GM12878 (cell line): ENCODE measurements around the gene MAD1L1. TPM values are rescaled to one million over a fixed set of nuclear protein-coding genes. Genes with fewer than 3 reads are reported as not detected.

ENCODE experiments used
- ATAC-seq: fragments of 200-7000 bp; cut with Tn5 transposase; 3 replicates; pipeline ENCODE4 v1.9.1; 2020; ENCODE audit warnings: mild to moderate bottlenecking, moderate library complexity
- BruUV-seq: library from RNA; stranded (reverse); fragments of 400-500 nt; replicated peaks from 2 replicates; lab custom pipeline; 2021; lab: Mats Ljungman, UMichigan
- CTCF ChIA-PET: fragments of 300-600 bp; sonication (Branson Sonifier 250); formaldehyde crosslinking; extraction: SDS; loops from one replicate; lab custom pipeline; 2021; ENCODE audit warnings: inconsistent platforms; lab: Yijun Ruan, JAX
- POLR2A ChIA-PET: fragments of 350-600 bp; formaldehyde crosslinking; extraction: SDS; loops from one replicate; lab custom pipeline; 2021; ENCODE audit warnings: inconsistent platforms; lab: Charles Lee
- RAD21 ChIA-PET: fragments of 300-600 bp; sonication (Branson Sonifier 250); formaldehyde crosslinking; loops from one replicate; lab custom pipeline; 2023; ENCODE audit warnings: antibody characterized with exemption; ENCODE audit not compliant: unreplicated experiment; lab: Charles Lee
- SMC1A ChIA-PET: fragments of 300-600 bp; sonication (Branson Sonifier 250); formaldehyde crosslinking; loops from one replicate; lab custom pipeline; 2023; ENCODE audit not compliant: unreplicated experiment, uncharacterized antibody; lab: Charles Lee
- DNase-seq: peaks from one replicate; pipeline ENCODE4 v3.0.0-alpha.2; 2011; ENCODE audit warnings: low read depth, low spot score
- FAIRE-seq: peaks from 3 replicates; lab custom pipeline; 2011; peaks lifted over from hg19 to GRCh38; lab: Jason Lieb, UNC
- H2AFZ ChIP-seq: 2 replicates; pipeline ENCODE4 v1.6.0; 2011; ENCODE audit warnings: low read depth, low read length, control low read depth; ENCODE audit not compliant: control insufficient read depth
- H3K27ac ChIP-seq: 2 replicates; pipeline ENCODE4 v1.5.1; 2011; ENCODE audit warnings: control low read depth; ENCODE audit not compliant: control insufficient read depth, insufficient read depth
- H3K27me3 ChIP-seq, 2 experiments: replicated peaks in 1 of 2; 2 replicates each; pipeline versions ENCODE4 v1.6.0 to v1.6.1; 2011; ENCODE audit warnings: low read length in 1 of 2; ENCODE audit not compliant: control insufficient read depth in 2 of 2, insufficient read depth in 2 of 2
- H3K36me3 ChIP-seq, 2 experiments: 2 replicates each; pipeline ENCODE4 v1.5.1; 2011; ENCODE audit warnings: low read length in 1 of 2; ENCODE audit not compliant: control insufficient read depth in 2 of 2, insufficient read depth in 2 of 2
- H3K4me1 ChIP-seq: 2 replicates; pipeline ENCODE4 v1.6.1; 2011; ENCODE audit warnings: mild to moderate bottlenecking, low read length, moderate library complexity, mixed read lengths; ENCODE audit not compliant: control insufficient read depth, insufficient read depth
- H3K4me2 ChIP-seq: 2 replicates; pipeline ENCODE4 v1.6.0; 2011; ENCODE audit warnings: control low read depth; ENCODE audit not compliant: control insufficient read depth, insufficient read depth
- H3K4me3 ChIP-seq: fragments of 200-600 bp; sonication (generic); 2 replicates; pipeline ENCODE4 v1.5.1; 2016
- H3K79me2 ChIP-seq: 2 replicates; pipeline ENCODE4 v1.6.0; 2011; ENCODE audit warnings: low read length; ENCODE audit not compliant: control insufficient read depth, insufficient read depth
- H3K9ac ChIP-seq: 2 replicates; pipeline ENCODE4 v1.8.0; 2011; ENCODE audit warnings: low read length, control low read depth, mixed read lengths; ENCODE audit not compliant: control insufficient read depth, insufficient read depth
- H3K9me3 ChIP-seq: replicated peaks from 3 replicates; pipeline ENCODE4 v1.5.1; 2011; ENCODE audit warnings: mild to moderate bottlenecking, low read length; ENCODE audit not compliant: control insufficient read depth, insufficient read depth
- H4K20me1 ChIP-seq: 2 replicates; pipeline ENCODE4 v1.6.0; 2011; ENCODE audit not compliant: control insufficient read depth, insufficient read depth
- MEF2B ChIP-seq: fragments of 450-650 bp; IDR thresholded peaks from 2 replicates; pipeline ENCODE4 v1.6.1; 2018; ENCODE audit warnings: mild to moderate bottlenecking, moderate library complexity; ENCODE audit not compliant: partially characterized antibody, poor library complexity, severe bottlenecking
- NR2C1 ChIP-seq: fragments of 450-650 bp; IDR thresholded peaks from 2 replicates; pipeline ENCODE4 v1.6.1; 2017; ENCODE audit warnings: antibody characterized with exemption, mild to moderate bottlenecking, moderate library complexity
- TAF1 ChIP-seq: IDR thresholded peaks from 2 replicates; pipeline ENCODE4 v1.6.1; 2011; ENCODE audit warnings: mild to moderate bottlenecking, low read depth, low read length, borderline replicate concordance
- WGBS: methylation state at CpG from one replicate; pipeline ENCODE4 v1.1.6; 2016; ENCODE audit warnings: low lambda C conversion rate; ENCODE audit not compliant: insufficient replicate concordance, insufficient coverage; ENCODE audit errors: missing lambda C conversion rate; 5-methylcytosine and 5-hydroxymethylcytosine counted together
- in situ Hi-C: fragments of 300-500 bp; cut with MboI; formaldehyde crosslinking; loops from 9 replicates; pipeline ENCODE4 v1.14.3; 2018; ENCODE audit warnings: mixed read lengths
- intact Hi-C: fragments of 100-400 bp; cut with micrococcal nuclease; formaldehyde crosslinking; loops from one replicate; pipeline ENCODE4 v1.14.2; 2022; ENCODE audit not compliant: unreplicated experiment
- polyA plus RNA-seq, 11 experiments: library from polyadenylated mRNA; depleted of rRNA in 4 of 11; unstranded in 6 of 11; stranded (reverse) in 5 of 11; fragments of >200 nt; fragmentation: Nextera tagmentation in 4 of 11; fragmentation: Illumina TruSeq in 1 of 11; extraction: Ambion mirVana in 4 of 11; extraction: Trizol in 1 of 11; gene quantifications; 1 replicate in 1 of 11; 2 replicates in 10 of 11; pipeline versions ENCODE4 v1.2.1 to v1.2.3, GENCODE V29; 2011 to 2016; ENCODE audit warnings: inconsistent platforms in 2 of 11, missing spikeins in 2 of 11, low read depth in 1 of 11
- total RNA-seq, 4 experiments: library from RNA; depleted of rRNA in 3 of 4; stranded (reverse); fragments of >200 nt in 3 of 4; fragmentation: Illumina TruSeq in 1 of 4; extraction: Trizol in 1 of 4; gene quantifications; 2 replicates each; pipeline versions ENCODE4 v1.2.1 to v1.2.3, GENCODE V29; 2013 to 2021
- TF ChIP-seq, protein P1 (sequence below): fragments of 450-650 bp; IDR thresholded peaks from 2 replicates; pipeline ENCODE4 v1.6.1; 2017; ENCODE audit warnings: mild to moderate bottlenecking, moderate library complexity

MAD1L1 gene
- total and polyA plus RNA-seq, 10 of the 15 experiments (the other 5 are each of a cell fraction or from before 2014, with no cell fraction given): 2.2 to 76.8 (median 38.3) TPM

DNA sequence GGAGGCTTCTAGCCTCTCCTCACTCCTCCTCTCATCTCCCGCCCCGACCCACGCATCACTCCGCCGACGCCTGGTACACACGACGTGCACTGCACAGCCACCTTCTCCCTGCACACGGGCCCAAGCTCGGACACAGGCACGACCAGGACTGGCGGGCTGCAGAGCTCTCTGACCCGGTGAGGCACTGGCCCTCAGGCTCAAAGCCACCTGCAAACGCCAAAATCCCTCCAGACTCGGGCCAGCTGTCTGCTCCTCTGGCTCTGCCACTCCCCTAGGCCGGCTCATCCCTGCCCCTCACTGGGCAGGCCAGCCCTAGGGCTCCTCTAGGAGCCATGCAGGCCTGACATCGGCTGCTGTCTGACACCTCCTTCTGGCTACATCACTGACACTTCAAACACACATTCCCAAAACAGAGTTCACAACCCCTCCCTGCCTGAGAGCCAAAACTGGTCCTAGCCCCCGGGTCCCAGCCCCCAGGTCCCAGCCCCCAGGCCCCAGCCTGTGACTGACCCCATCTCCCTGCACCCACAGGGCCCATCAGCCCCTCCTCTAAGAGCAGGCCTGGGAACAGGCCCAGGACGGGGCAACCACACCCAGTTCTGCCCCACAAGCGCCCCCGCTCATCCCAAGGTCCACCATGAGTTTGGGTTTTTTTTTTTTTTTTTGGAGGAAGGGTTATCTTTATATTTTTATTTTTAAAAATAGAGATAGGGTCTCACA lies 35.1 kb downstream of the MAD1L1 start (continued):
- TF ChIP-seq, protein P1, sequence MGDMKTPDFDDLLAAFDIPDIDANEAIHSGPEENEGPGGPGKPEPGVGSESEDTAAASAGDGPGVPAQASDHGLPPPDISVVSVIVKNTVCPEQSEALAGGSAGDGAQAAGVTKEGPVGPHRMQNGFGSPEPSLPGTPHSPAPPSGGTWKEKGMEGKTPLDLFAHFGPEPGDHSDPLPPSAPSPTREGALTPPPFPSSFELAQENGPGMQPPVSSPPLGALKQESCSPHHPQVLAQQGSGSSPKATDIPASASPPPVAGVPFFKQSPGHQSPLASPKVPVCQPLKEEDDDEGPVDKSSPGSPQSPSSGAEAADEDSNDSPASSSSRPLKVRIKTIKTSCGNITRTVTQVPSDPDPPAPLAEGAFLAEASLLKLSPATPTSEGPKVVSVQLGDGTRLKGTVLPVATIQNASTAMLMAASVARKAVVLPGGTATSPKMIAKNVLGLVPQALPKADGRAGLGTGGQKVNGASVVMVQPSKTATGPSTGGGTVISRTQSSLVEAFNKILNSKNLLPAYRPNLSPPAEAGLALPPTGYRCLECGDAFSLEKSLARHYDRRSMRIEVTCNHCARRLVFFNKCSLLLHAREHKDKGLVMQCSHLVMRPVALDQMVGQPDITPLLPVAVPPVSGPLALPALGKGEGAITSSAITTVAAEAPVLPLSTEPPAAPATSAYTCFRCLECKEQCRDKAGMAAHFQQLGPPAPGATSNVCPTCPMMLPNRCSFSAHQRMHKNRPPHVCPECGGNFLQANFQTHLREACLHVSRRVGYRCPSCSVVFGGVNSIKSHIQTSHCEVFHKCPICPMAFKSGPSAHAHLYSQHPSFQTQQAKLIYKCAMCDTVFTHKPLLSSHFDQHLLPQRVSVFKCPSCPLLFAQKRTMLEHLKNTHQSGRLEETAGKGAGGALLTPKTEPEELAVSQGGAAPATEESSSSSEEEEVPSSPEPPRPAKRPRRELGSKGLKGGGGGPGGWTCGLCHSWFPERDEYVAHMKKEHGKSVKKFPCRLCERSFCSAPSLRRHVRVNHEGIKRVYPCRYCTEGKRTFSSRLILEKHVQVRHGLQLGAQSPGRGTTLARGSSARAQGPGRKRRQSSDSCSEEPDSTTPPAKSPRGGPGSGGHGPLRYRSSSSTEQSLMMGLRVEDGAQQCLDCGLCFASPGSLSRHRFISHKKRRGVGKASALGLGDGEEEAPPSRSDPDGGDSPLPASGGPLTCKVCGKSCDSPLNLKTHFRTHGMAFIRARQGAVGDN: no peak
- TF ChIP-seq TAF1: no peak
- TF ChIP-seq, all 136 proteins: peak for 0

DNA sequence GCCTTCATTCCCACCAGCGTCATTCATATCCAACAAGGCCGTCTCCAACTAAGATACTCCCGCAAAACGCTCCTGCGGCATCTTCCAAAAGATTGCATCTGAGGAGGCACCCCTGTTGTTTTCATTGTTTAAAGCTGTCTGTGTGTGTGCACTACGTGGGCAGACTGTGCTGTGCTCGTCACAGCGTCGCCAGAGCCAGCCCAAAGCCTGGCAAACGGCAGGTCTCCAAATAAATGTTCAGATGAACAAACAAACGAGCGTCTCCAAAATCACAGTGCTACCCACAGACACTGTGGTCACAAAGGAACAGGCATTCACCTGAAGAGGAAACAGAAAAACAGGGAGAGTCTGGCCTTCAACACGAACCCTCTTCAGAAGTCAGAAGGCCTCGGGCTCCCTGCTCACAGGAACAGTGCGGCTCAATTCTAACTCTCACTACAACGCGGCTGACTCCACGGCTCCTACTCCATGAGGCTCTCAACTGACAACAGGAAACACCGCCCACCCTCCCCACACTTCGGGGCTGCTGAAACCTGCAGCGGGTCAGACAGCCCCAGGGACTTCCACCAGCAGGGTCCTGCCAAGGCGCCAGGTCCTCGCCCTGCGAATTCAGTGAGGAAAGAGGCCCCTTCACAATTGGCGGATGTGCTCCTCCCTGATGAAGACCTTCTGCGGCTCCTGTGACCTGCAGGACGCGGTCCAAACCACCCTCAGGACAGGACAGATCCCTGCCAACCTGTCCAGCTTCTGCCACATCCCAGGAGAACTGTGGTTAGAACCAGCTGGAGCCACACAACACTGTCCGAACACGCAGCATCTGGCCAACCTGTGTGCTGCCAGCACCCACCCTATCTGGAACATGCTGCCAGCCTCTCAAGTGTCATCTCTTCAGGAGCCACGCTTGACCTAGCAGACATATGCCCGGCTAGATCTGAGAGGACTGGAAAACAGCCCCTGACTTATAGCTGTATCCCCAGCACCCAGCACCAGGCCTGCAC lies 36.1 kb downstream of the MAD1L1 start:
- no peak for DNase-seq
- in situ Hi-C loops: no loop called here
- BruUV-seq: no TSS peak
- Histone ChIP-seq H3K27ac (no peak overlapping the region), H2AFZ (no peak overlapping the region), H3K4me2 (no peak overlapping the region), H3K9me3 (peaks cover 4% of the 10 kb centered on the region; the same call in 1 of the 3 replicates), H4K20me1 (no peaks in the 10 kb centered on the region), H3K9ac (no peak overlapping the region), H3K79me2 (no peaks in the 10 kb centered on the region), H3K4me3 (no peak overlapping the region), H3K36me3 (peaks cover 6 to 35% of the 10 kb centered on the region in 2 experiments; a peak in 3 of 4 replicates), H3K4me1 (no peaks in the 10 kb centered on the region), H3K27me3 (no peaks in the 10 kb centered on the region)
- POLR2A ChIA-PET: interaction anchor here (0.5 kb wide), 1 partner anchor 237 kb away, joined by 3 read pairs; no protein-coding TSS in a partner anchor
- SMC1A ChIA-PET: interaction anchor here (2.4 kb wide), 1 partner anchor 97 kb away, joined by 15 read pairs; no protein-coding TSS in a partner anchor
- ATAC-seq: no peak
- intact Hi-C loops: no loop called here
- RAD21 ChIA-PET: interaction anchor here (1.4 to 2.9 kb wide), 3 partner anchors 7 to 97 kb away, joined by 4 to 14 read pairs (median 4); no protein-coding TSS in a partner anchor
- WGBS: 93% methylated on average over 32 of the region's 32 CpGs
- no peak for TF ChIP-seq MEF2B
- no peak for TF ChIP-seq NR2C1
- CTCF ChIA-PET: interaction anchor here (3.1 to 3.2 kb wide), 2 partner anchors 12 to 97 kb away, joined by 24 to 27 read pairs; no protein-coding TSS in a partner anchor
- FAIRE-seq: no peak
